Neural cell (in vitro differentiated cells): Measurements from ENCODE around the gene CCNDBP1. TPM values are rescaled to one million over a fixed set of nuclear protein-coding genes. Genes with fewer than 3 reads are reported as not detected.

Experiments used
- H2AFZ ChIP-seq: fragments of 200-600, 300-800 bp; sonication (generic), shearing (Covaris generic); 2 replicates; pipeline ENCODE4 v1.6.0; 2014; ENCODE audit warnings: low read depth, mild to moderate bottlenecking, antibody characterized with exemption, low read length, moderate library complexity
- H3F3A ChIP-seq: fragments of 200-600 bp; shearing (Covaris generic); 2 replicates; pipeline ENCODE4 v1.6.1; 2016; ENCODE audit warnings: mild to moderate bottlenecking, moderate library complexity, mixed read lengths, antibody characterized with exemption, low read length; ENCODE audit not compliant: insufficient read depth, poor library complexity, severe bottlenecking
- H3K27ac ChIP-seq: fragments of 200-600, 300-800 bp; sonication (generic), shearing (Covaris generic); 2 replicates; pipeline ENCODE4 v1.5.1; 2014; ENCODE audit warnings: mild to moderate bottlenecking, low read length, moderate library complexity
- H3K27me3 ChIP-seq: fragments of 300-800, 200-600 bp; sonication (generic), shearing (Covaris generic); 2 replicates; pipeline ENCODE4 v1.6.0; 2014; ENCODE audit warnings: mild to moderate bottlenecking, low read depth, low read length, moderate library complexity; ENCODE audit not compliant: insufficient read depth
- H3K36me3 ChIP-seq: fragments of 300-800, 200-600 bp; sonication (generic), shearing (Covaris generic); 2 replicates; pipeline ENCODE4 v1.5.1; 2014; ENCODE audit warnings: mild to moderate bottlenecking, antibody characterized with exemption, low read length, moderate library complexity; ENCODE audit not compliant: insufficient read depth
- H3K4me2 ChIP-seq: fragments of 300-800, 200-600 bp; sonication (generic), shearing (Covaris generic); 2 replicates; pipeline ENCODE4 v1.6.0; 2014; ENCODE audit warnings: mild to moderate bottlenecking, low read length
- H3K4me3 ChIP-seq: fragments of 300-800, 200-600 bp; sonication (generic), shearing (Covaris generic); 2 replicates; pipeline ENCODE4 v1.5.1; 2014; ENCODE audit warnings: mild to moderate bottlenecking, low read length, moderate library complexity
- H3K79me2 ChIP-seq: fragments of 200-600 bp; shearing (Covaris generic); replicated peaks from 2 replicates; pipeline ENCODE4 v1.6.0; 2014; ENCODE audit warnings: mild to moderate bottlenecking, low read length, moderate library complexity; ENCODE audit not compliant: insufficient read depth
- H3K9ac ChIP-seq: fragments of 300-800, 200-600 bp; sonication (generic), shearing (Covaris generic); 2 replicates; pipeline ENCODE4 v1.6.1; 2016; ENCODE audit warnings: mild to moderate bottlenecking, low read length, mixed read lengths
- H3K9me2 ChIP-seq: fragments of 200-600 bp; shearing (Covaris generic); 2 replicates; pipeline ENCODE4 v1.6.1; 2016; ENCODE audit warnings: mild to moderate bottlenecking, low read length, mixed read lengths; ENCODE audit not compliant: insufficient read depth
- H3K9me3 ChIP-seq: fragments of 200-600, 300-800 bp; sonication (generic), shearing (Covaris generic); 2 replicates; pipeline ENCODE4 v1.6.1; 2016; ENCODE audit warnings: mild to moderate bottlenecking, mixed run types, low read length, moderate library complexity, mixed read lengths
- H4K20me1 ChIP-seq: fragments of 200-600 bp; shearing (Covaris generic); 2 replicates; pipeline ENCODE4 v1.6.1; 2016; ENCODE audit warnings: mild to moderate bottlenecking, mixed run types; ENCODE audit not compliant: insufficient read depth
- CTCF ChIP-seq: fragments of 450-650 bp; IDR thresholded peaks from 2 replicates; pipeline ENCODE4 v1.5.1; 2014; ENCODE audit warnings: antibody characterized with exemption, mild to moderate bottlenecking, moderate library complexity; ENCODE audit not compliant: poor library complexity, severe bottlenecking
- EP300 ChIP-seq: fragments of 450-650 bp; conservative IDR thresholded peaks from 2 replicates; pipeline ENCODE4 v1.6.1; 2014; ENCODE audit warnings: antibody characterized with exemption, mild to moderate bottlenecking, moderate library complexity; ENCODE audit not compliant: poor library complexity, severe bottlenecking
- EZH2 ChIP-seq: fragments of 200-600, 300-800 bp; shearing (Covaris generic), sonication (generic); IDR thresholded peaks from 2 replicates; pipeline ENCODE4 v1.6.1; 2014; ENCODE audit warnings: antibody characterized with exemption, low read length, borderline replicate concordance, mild to moderate bottlenecking; ENCODE audit not compliant: insufficient read depth, poor library complexity, severe bottlenecking
- MXI1 ChIP-seq: fragments of 450-650 bp; conservative IDR thresholded peaks from 2 replicates; pipeline ENCODE4 v1.6.1; 2014; ENCODE audit warnings: antibody characterized with exemption, mild to moderate bottlenecking; ENCODE audit not compliant: poor library complexity, severe bottlenecking
- POLR2AphosphoS5 ChIP-seq: IDR thresholded peaks from 2 replicates; pipeline ENCODE4 v1.6.1; 2012
- RAD21 ChIP-seq: fragments of 450-650 bp; conservative IDR thresholded peaks from 2 replicates; pipeline ENCODE4 v1.6.1; 2014; ENCODE audit warnings: antibody characterized with exemption, mild to moderate bottlenecking, moderate library complexity
- REST ChIP-seq: IDR thresholded peaks from 2 replicates; pipeline ENCODE4 v1.6.1; 2012; ENCODE audit warnings: borderline replicate concordance
- SMC3 ChIP-seq: fragments of 450-650 bp; conservative IDR thresholded peaks from 2 replicates; pipeline ENCODE4 v1.6.1; 2014; ENCODE audit warnings: antibody characterized with exemption, mild to moderate bottlenecking, moderate library complexity; ENCODE audit not compliant: poor library complexity
- TAF1 ChIP-seq: IDR thresholded peaks from 2 replicates; pipeline ENCODE4 v1.6.1; 2012; ENCODE audit warnings: low read depth
- polyA plus RNA-seq: library from polyadenylated mRNA; depleted of rRNA; stranded (reverse); fragments of >200 nt; gene quantifications from 2 replicates; pipeline ENCODE4 v1.2.3, GENCODE V29; 2014

CCNDBP1 gene
- polyA plus RNA-seq, 1 donor from 2014 or later = 67.6 TPM

GRCh38 chr15:43226436-43227305, 41.5 kb downstream of the CCNDBP1 start:
- TF ChIP-seq POLR2AphosphoS5 (no peak), CTCF (no peak), MXI1 (no peak), TAF1 (no peak), EP300 (no peak), EZH2 (no peak), RAD21 (no peak), REST (no peak)
- H3K27ac ChIP-seq = no peak overlapping the region
- H3K9me3 ChIP-seq = no peaks in the 10 kb centered on the region
- H3K9me2 ChIP-seq = no peaks in the 10 kb centered on the region
- no peaks in the 10 kb centered on the region for H3K79me2 ChIP-seq
- no peaks in the 10 kb centered on the region for H3F3A ChIP-seq
- H3K36me3 ChIP-seq = no peaks in the 10 kb centered on the region
- no peak overlapping the region for H2AFZ ChIP-seq
- no peaks in the 10 kb centered on the region for H4K20me1 ChIP-seq
- H3K4me2 ChIP-seq = no peak overlapping the region
- no peaks in the 10 kb centered on the region for H3K27me3 ChIP-seq
- H3K4me3 ChIP-seq = no peak overlapping the region
- H3K9ac ChIP-seq = no peak overlapping the region

- Histone ChIP-seq H3K9me2 (no peaks in the 10 kb centered on the region), H3K4me3 (no peak overlapping the region), H3K36me3 (no peaks in the 10 kb centered on the region), H3K79me2 (no peaks in the 10 kb centered on the region), H3K27me3 (no peaks in the 10 kb centered on the region), H3K9me3 (no peaks in the 10 kb centered on the region), H3F3A (no peaks in the 10 kb centered on the region), H3K4me2 (no peak overlapping the region), H4K20me1 (no peaks in the 10 kb centered on the region), H3K27ac (no peak overlapping the region), H3K9ac (no peak overlapping the region), H2AFZ (no peak overlapping the region)
- no peak for TF ChIP-seq RAD21
- TF ChIP-seq EZH2 = no peak
- TF ChIP-seq MXI1 = no peak
- TF ChIP-seq EP300 = no peak
- no peak for TF ChIP-seq TAF1
- TF ChIP-seq CTCF = no peak
- TF ChIP-seq SMC3 = no peak
- TF ChIP-seq REST = no peak
- no peak for TF ChIP-seq POLR2AphosphoS5
Observed at GRCh38 chr15:43229977-43230376, 44.8 kb downstream of the CCNDBP1 start.
